Endodermal cell (in vitro differentiated cells): Measurements from ENCODE around the gene AMOTL2. TPM values are rescaled to one million over a fixed set of nuclear protein-coding genes. Genes with fewer than 3 reads are reported as not detected.

ENCODE experiments used
- DNase-seq: peaks from one replicate; pipeline ENCODE4 v3.0.0-alpha.2; 2017
- H3K27ac ChIP-seq: 2 replicates; pipeline ENCODE4 v1.5.1; 2013; ENCODE audit warnings: mild to moderate bottlenecking, low read depth, low read length, moderate library complexity
- H3K27me3 ChIP-seq: 2 replicates; pipeline ENCODE4 v1.6.1; 2013; ENCODE audit warnings: mild to moderate bottlenecking, low read length, moderate library complexity; ENCODE audit not compliant: insufficient read depth, control insufficient read depth, poor library complexity, severe bottlenecking
- H3K36me3 ChIP-seq: 2 replicates; pipeline ENCODE4 v1.7.0; 2013; ENCODE audit warnings: mild to moderate bottlenecking, low read length, moderate library complexity; ENCODE audit not compliant: control insufficient read depth, insufficient read depth
- H3K4me1 ChIP-seq: one replicate; pipeline ENCODE4 v1.7.0; 2013; ENCODE audit warnings: low read length; ENCODE audit not compliant: control insufficient read depth, insufficient read depth
- H3K4me3 ChIP-seq: 2 replicates; pipeline ENCODE4 v1.5.1; 2013; ENCODE audit warnings: mild to moderate bottlenecking, low read length, moderate library complexity
- H3K9ac ChIP-seq: 2 replicates; pipeline ENCODE4 v1.6.1; 2013; ENCODE audit warnings: mild to moderate bottlenecking, low read length, moderate library complexity; ENCODE audit not compliant: poor library complexity, severe bottlenecking; ENCODE audit errors: extremely low read depth
- H3K9me3 ChIP-seq: 2 replicates; pipeline ENCODE4 v1.6.1; 2013; ENCODE audit warnings: mild to moderate bottlenecking, low read length, moderate library complexity; ENCODE audit not compliant: control insufficient read depth
- H3K27ac Mint-ChIP-seq: 2 replicates; pipeline ENCODE4 v1.8.0; 2020; ENCODE audit warnings: mixed read lengths
- H3K27me3 Mint-ChIP-seq: 2 replicates; pipeline ENCODE4 v1.8.0; 2021; ENCODE audit warnings: mild to moderate bottlenecking, mixed read lengths; ENCODE audit not compliant: insufficient read depth
- H3K36me3 Mint-ChIP-seq: 2 replicates; pipeline ENCODE4 v1.8.0; 2020; ENCODE audit warnings: low read depth, mixed read lengths
- H3K4me1 Mint-ChIP-seq: 2 replicates; pipeline ENCODE4 v1.8.0; 2020; ENCODE audit warnings: mixed read lengths
- H3K4me3 Mint-ChIP-seq: 2 replicates; pipeline ENCODE4 v1.8.0; 2020; ENCODE audit warnings: mild to moderate bottlenecking, moderate library complexity, mixed read lengths
- H3K9me3 Mint-ChIP-seq: 2 replicates; pipeline ENCODE4 v1.8.0; 2020; ENCODE audit warnings: mild to moderate bottlenecking, mixed read lengths
- CTCF ChIP-seq: fragments of 200-600 bp; sonication (generic); conservative IDR thresholded peaks from 2 replicates; pipeline ENCODE4 v1.5.0; 2021; ENCODE audit warnings: antibody characterized with exemption, mild to moderate bottlenecking
- WGBS, 2 experiments: methylation state at CpG; one replicate each; pipeline versions ENCODE4 v1.1.5 to v1.1.7; 2013; ENCODE audit warnings: missing lambda C conversion rate in 2 of 2, mixed read lengths in 1 of 2; ENCODE audit not compliant: insufficient coverage in 1 of 2, insufficient read length in 1 of 2; 5-methylcytosine and 5-hydroxymethylcytosine counted together
- total RNA-seq, 2 donors: library from RNA; stranded (reverse); fragmentation: NEBNext Ultra II Directional in 1 of 2; extraction: Animal tissue kit (Norgen Biotek cat#: 25700) in 1 of 2; gene quantifications; 2 replicates in 1 of 2; 3 replicates in 1 of 2; pipeline ENCODE4 v1.2.1, GENCODE V29; 2021

AMOTL2 gene
- total RNA-seq, 2 donors from 2014 or later = 109 to 153 TPM

GRCh38 chr3:134346744-134347143 is 27.5 kb downstream of the AMOTL2 start:
- H3K27me3 ChIP-seq = no peaks in the 10 kb centered on the region
- Mint-ChIP-seq H3K4me3 (no peak overlapping the region), H3K36me3 (no peaks in the 10 kb centered on the region), H3K27ac (no peak overlapping the region), H3K9me3 (peaks cover 9% of the 10 kb centered on the region), H3K27me3 (no peaks in the 10 kb centered on the region), H3K4me1 (peaks cover 6% of the 10 kb centered on the region)
- WGBS, 2 experiments = 29 to 43% methylated on average over 1 of the region's 1 CpG
- no peak for DNase-seq
- H3K9ac ChIP-seq = no peak overlapping the region
- peaks cover 12% of the 10 kb centered on the region for H3K9me3 ChIP-seq
- no peak for TF ChIP-seq CTCF
- no peak overlapping the region for H3K27ac ChIP-seq
- peaks cover 2% of the 10 kb centered on the region for H3K4me1 ChIP-seq
- H3K36me3 ChIP-seq = no peaks in the 10 kb centered on the region
- no peak overlapping the region for H3K4me3 ChIP-seq

GRCh38 chr3:134345202-134345601 is 29.0 kb downstream of the AMOTL2 start:
- H3K9me3 ChIP-seq = peaks cover 12% of the 10 kb centered on the region
- Mint-ChIP-seq H3K9me3 (peaks cover 9% of the 10 kb centered on the region), H3K4me1 (no peaks in the 10 kb centered on the region), H3K4me3 (no peak overlapping the region), H3K36me3 (no peaks in the 10 kb centered on the region), H3K27ac (no peak overlapping the region), H3K27me3 (no peaks in the 10 kb centered on the region)
- no peaks in the 10 kb centered on the region for H3K36me3 ChIP-seq
- no peak for TF ChIP-seq CTCF
- H3K27me3 ChIP-seq = no peaks in the 10 kb centered on the region
- no peaks in the 10 kb centered on the region for H3K4me1 ChIP-seq
- no peak overlapping the region for H3K27ac ChIP-seq
- H3K4me3 ChIP-seq = no peak overlapping the region
- DNase-seq = no peak
- no peak overlapping the region for H3K9ac ChIP-seq
- 84 to 90% methylated on average over 1 of the region's 1 CpG for WGBS, 2 experiments

- no peak for TF ChIP-seq CTCF
- Mint-ChIP-seq H3K27me3 (no peaks in the 10 kb centered on the region), H3K27ac (no peak overlapping the region)
Observed at GRCh38 chr3:134344560-134344959, 29.7 kb downstream of the AMOTL2 start.

More at GRCh38 chr3:134344560-134344959, 29.7 kb downstream of the AMOTL2 start:
- Mint-ChIP-seq H3K36me3 (no peaks in the 10 kb centered on the region), H3K4me3 (no peak overlapping the region), H3K9me3 (peaks cover 9% of the 10 kb centered on the region), H3K4me1 (peaks cover 1% of the 10 kb centered on the region)
- Histone ChIP-seq H3K9me3 (peaks cover 12% of the 10 kb centered on the region), H3K4me1 (no peaks in the 10 kb centered on the region), H3K27me3 (no peaks in the 10 kb centered on the region), H3K36me3 (no peaks in the 10 kb centered on the region), H3K27ac (no peak overlapping the region), H3K9ac (no peak overlapping the region), H3K4me3 (no peak overlapping the region)
- no peak for DNase-seq
- 98 to 100% methylated on average over 2 of the region's 2 CpGs for WGBS, 2 experiments
